BE2C (cell line): ENCODE data around the gene COL18A1.
A peak's percentile ranks its signal among the peaks of the same experiment; 100 is the strongest.

Experiments used
- DNase-seq: peaks from one replicate; pipeline ENCODE4 v3.0.0-alpha.2; 2020
- H3K27me3 ChIP-seq: fragments of 250-450 bp; sonication (Bioruptor Pico); 2 replicates; pipeline ENCODE4 v1.5.1; 2020; ENCODE audit warnings: mild to moderate bottlenecking
- H3K36me3 ChIP-seq: fragments of 250-450 bp; sonication (Bioruptor Pico); 2 replicates; pipeline ENCODE4 v1.5.1; 2020; ENCODE audit warnings: mild to moderate bottlenecking
- H3K4me1 ChIP-seq: fragments of 250-450 bp; sonication (Bioruptor Pico); 2 replicates; pipeline ENCODE4 v1.5.1; 2020
- H3K4me3 ChIP-seq: 2 replicates; pipeline ENCODE4 v1.5.1; 2011; ENCODE audit warnings: low read depth, low read length
- H3K9me3 ChIP-seq: fragments of 250-450 bp; sonication (Bioruptor Pico); 2 replicates; pipeline ENCODE4 v1.5.1; 2020
- TF ChIP-seq, protein P1 (sequence below): IDR thresholded peaks from 2 replicates; pipeline ENCODE4 v1.5.1; 2012; ENCODE audit warnings: mild to moderate bottlenecking, low read depth, low read length

The COL18A1 gene

DNA sequence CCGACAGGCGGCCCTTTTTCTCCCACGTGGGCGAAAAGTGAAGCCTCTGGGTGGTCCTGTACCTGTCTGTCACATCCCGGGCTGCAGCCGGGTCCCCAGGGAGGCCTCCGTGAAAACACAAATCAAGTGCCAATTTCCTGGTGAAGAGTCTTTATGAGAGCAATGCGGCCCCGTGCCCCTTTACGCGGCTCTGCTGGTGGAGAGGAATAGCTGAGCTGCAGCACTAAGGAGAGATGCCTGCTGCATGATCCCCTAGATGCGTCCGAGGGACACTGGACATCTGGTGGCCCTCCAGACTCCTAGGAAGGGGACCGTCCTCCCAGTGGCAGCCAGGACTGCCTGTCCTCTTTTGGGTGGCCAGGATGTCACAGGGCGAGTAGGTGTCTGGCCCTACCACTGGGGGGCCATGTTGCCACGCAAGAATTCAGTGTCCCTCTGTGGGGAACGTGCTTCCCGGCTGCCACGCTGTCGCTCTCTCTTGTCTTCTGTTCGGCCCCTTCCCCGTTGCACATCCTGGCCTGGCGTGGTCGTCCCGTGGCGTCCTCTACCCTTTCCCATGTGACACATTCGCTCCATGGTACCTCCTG, 38.7 kb downstream of the COL18A1 start:
- no peak for DNase-seq
- TF ChIP-seq, protein P1, sequence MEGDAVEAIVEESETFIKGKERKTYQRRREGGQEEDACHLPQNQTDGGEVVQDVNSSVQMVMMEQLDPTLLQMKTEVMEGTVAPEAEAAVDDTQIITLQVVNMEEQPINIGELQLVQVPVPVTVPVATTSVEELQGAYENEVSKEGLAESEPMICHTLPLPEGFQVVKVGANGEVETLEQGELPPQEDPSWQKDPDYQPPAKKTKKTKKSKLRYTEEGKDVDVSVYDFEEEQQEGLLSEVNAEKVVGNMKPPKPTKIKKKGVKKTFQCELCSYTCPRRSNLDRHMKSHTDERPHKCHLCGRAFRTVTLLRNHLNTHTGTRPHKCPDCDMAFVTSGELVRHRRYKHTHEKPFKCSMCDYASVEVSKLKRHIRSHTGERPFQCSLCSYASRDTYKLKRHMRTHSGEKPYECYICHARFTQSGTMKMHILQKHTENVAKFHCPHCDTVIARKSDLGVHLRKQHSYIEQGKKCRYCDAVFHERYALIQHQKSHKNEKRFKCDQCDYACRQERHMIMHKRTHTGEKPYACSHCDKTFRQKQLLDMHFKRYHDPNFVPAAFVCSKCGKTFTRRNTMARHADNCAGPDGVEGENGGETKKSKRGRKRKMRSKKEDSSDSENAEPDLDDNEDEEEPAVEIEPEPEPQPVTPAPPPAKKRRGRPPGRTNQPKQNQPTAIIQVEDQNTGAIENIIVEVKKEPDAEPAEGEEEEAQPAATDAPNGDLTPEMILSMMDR: peak; percentile 23; the same call in 1 of the 2 replicates
- Histone ChIP-seq H3K9me3 (peaks cover 7% of the 10 kb centered on the region), H3K36me3 (no peaks in the 10 kb centered on the region), H3K4me1 (peaks cover 3% of the 10 kb centered on the region; the same call in 1 of the 2 replicates), H3K4me3 (no peak overlapping the region), H3K27me3 (peaks cover 8% of the 10 kb centered on the region; the same call in 1 of the 2 replicates)

DNA sequence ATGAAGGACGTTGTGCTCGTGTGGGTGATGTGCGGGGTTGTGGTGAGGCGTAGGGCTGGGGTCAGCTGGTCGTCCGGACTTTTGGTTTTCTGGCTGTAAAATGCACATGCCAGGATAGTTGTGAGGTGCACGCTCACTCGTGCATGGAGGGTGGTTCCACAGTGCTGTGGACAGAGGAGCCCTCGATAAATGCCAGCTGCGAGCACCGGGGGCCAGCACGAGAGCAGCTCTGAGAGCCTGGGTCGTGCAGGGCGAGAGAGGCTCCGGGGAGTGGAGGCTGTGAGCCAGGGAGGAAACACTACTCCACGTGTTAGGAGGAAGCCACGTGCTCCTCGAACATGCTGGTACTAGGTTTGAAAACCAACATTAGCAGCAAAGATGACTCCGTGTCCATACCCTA, 39.4 kb downstream of the COL18A1 start:
- no peaks in the 10 kb centered on the region for H3K36me3 ChIP-seq
- no peak overlapping the region for H3K4me3 ChIP-seq
- H3K9me3 ChIP-seq: peaks cover 7% of the 10 kb centered on the region
- peaks cover 5% of the 10 kb centered on the region; the same call in 1 of the 2 replicates for H3K27me3 ChIP-seq
- no peaks in the 10 kb centered on the region for H3K4me1 ChIP-seq
- TF ChIP-seq, protein P1: no peak
- DNase-seq: no peak

DNA sequence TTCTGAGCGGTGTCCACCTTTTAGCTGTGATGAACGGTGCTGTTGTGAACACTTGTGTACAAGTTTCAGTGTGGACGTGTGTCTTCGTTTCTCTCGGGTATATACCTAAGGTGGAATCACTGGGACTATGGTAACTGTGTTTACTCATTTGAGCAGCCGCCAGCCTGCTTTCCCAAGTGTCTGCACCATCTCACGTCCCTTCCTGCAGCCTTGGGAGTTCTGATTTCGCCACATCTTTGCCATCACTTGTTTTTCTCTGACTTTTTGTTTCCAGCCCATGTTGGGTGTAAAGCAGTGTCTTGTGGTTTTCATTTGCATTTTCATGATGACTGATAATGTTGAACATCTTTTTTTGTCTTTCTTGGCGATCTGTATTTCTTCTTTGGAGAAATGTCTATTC, 40.4 kb downstream of the COL18A1 start:
- TF ChIP-seq, protein P1: no peak
- no peak overlapping the region for H3K4me3 ChIP-seq
- no peaks in the 10 kb centered on the region for H3K36me3 ChIP-seq
- no peaks in the 10 kb centered on the region for H3K4me1 ChIP-seq
- peaks cover 5% of the 10 kb centered on the region; the same call in 1 of the 2 replicates for H3K27me3 ChIP-seq
- peaks cover 7% of the 10 kb centered on the region for H3K9me3 ChIP-seq
- DNase-seq: no peak

DNA sequence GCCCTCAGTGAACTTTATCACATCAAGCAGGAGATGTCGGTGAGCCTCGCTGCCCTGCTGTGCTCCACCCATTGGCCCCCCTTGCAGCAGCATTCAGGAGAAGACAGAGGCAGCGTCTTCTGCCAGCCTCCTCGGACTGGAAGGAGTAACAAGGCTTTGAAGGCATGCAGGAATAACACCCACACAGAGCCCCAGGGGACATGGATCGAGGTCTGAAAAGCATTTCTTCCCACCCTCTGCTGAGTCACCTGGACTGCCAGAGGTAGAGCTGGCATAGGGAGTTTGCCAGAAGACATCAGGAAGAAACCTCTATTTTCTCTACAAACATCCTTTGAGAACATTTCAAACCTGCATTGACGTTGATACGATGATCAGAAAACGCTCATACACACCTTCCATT, 42.9 kb downstream of the COL18A1 start:
- Histone ChIP-seq H3K27me3 (peaks cover 5% of the 10 kb centered on the region; the same call in 1 of the 2 replicates), H3K36me3 (no peaks in the 10 kb centered on the region), H3K4me1 (no peaks in the 10 kb centered on the region), H3K9me3 (peaks cover 7% of the 10 kb centered on the region), H3K4me3 (no peak overlapping the region)
- DNase-seq: no peak
- TF ChIP-seq, protein P1: no peak

- peaks cover 5% of the 10 kb centered on the region; the same call in 1 of the 2 replicates for H3K27me3 ChIP-seq
- TF ChIP-seq, protein P1: no peak
- H3K36me3 ChIP-seq: no peaks in the 10 kb centered on the region
- no peaks in the 10 kb centered on the region for H3K4me1 ChIP-seq
- no peak overlapping the region for H3K4me3 ChIP-seq
- peaks cover 7% of the 10 kb centered on the region for H3K9me3 ChIP-seq
- DNase-seq: no peak
Observed at GRCh38 chr21:45448283-45448809, 43.4 kb downstream of the COL18A1 start.
